ENCODE measurements around the gene QKI.

QKI gene

GRCh38 chr6:163613025-163613424 lies 198.5 kb downstream of the QKI start:
- H3K27ac ChIP-seq = no peak overlapping the region
- H3K36me3 ChIP-seq (ENCODE audit: control insufficient read depth, insufficient read depth, low read length) = no peaks in the 10 kb centered on the region
- no peak overlapping the region for H3K9ac ChIP-seq
- H3K79me2 ChIP-seq = no peaks in the 10 kb centered on the region
- TF ChIP-seq CTCF (IDR thresholded peaks at IDR 0.05) = no peak
- H3K4me3 ChIP-seq (ENCODE audit: low read depth, low read length) = no peak overlapping the region
- no peak overlapping the region for H3K4me2 ChIP-seq (ENCODE audit: low read length)
- H2AFZ ChIP-seq = no peak overlapping the region
- H3K4me1 ChIP-seq = no peaks in the 10 kb centered on the region
- H3K9me3 ChIP-seq (ENCODE audit: control insufficient read depth, low read length) = no peaks in the 10 kb centered on the region
- H3K27me3 ChIP-seq (ENCODE audit: control insufficient read depth, insufficient read depth, low read length) = no peaks in the 10 kb centered on the region

GRCh38 chr6:163613668-163614067 lies 199.2 kb downstream of the QKI start:
- Histone ChIP-seq H3K4me1 (no peaks in the 10 kb centered on the region), H2AFZ (no peak overlapping the region), H3K79me2 (no peaks in the 10 kb centered on the region), H3K36me3 (ENCODE audit: control insufficient read depth, insufficient read depth, low read length) (no peaks in the 10 kb centered on the region), H3K9ac (no peak overlapping the region), H3K9me3 (ENCODE audit: control insufficient read depth, low read length) (no peaks in the 10 kb centered on the region), H3K27ac (no peak overlapping the region), H3K4me2 (ENCODE audit: low read length) (no peak overlapping the region), H3K4me3 (ENCODE audit: low read depth, low read length) (no peak overlapping the region), H3K27me3 (ENCODE audit: control insufficient read depth, insufficient read depth, low read length) (no peaks in the 10 kb centered on the region)
- TF ChIP-seq CTCF (IDR thresholded peaks at IDR 0.05) = no peak

- Histone ChIP-seq H2AFZ (no peak overlapping the region), H3K4me2 (ENCODE audit: low read length) (no peak overlapping the region), H3K4me3 (ENCODE audit: low read depth, low read length) (no peak overlapping the region), H3K27me3 (ENCODE audit: control insufficient read depth, insufficient read depth, low read length) (no peaks in the 10 kb centered on the region), H3K9me3 (ENCODE audit: control insufficient read depth, low read length) (no peaks in the 10 kb centered on the region), H3K4me1 (no peaks in the 10 kb centered on the region), H3K9ac (no peak overlapping the region), H3K27ac (no peak overlapping the region), H3K36me3 (ENCODE audit: control insufficient read depth, insufficient read depth, low read length) (no peaks in the 10 kb centered on the region), H3K79me2 (no peaks in the 10 kb centered on the region)
- no peak for TF ChIP-seq CTCF (IDR thresholded peaks at IDR 0.05)
Measured at GRCh38 chr6:163616452-163616851, 201.9 kb downstream of the QKI start.

GRCh38 chr6:163617549-163617948 lies 203.0 kb downstream of the QKI start:
- Histone ChIP-seq H3K4me2 (ENCODE audit: low read length) (no peak overlapping the region), H3K27me3 (ENCODE audit: control insufficient read depth, insufficient read depth, low read length) (no peaks in the 10 kb centered on the region), H3K9ac (no peak overlapping the region), H3K79me2 (no peaks in the 10 kb centered on the region), H2AFZ (no peak overlapping the region), H3K27ac (no peak overlapping the region), H3K36me3 (ENCODE audit: control insufficient read depth, insufficient read depth, low read length) (no peaks in the 10 kb centered on the region), H3K4me3 (ENCODE audit: low read depth, low read length) (no peak overlapping the region), H3K4me1 (no peaks in the 10 kb centered on the region), H3K9me3 (ENCODE audit: control insufficient read depth, low read length) (no peaks in the 10 kb centered on the region)
- no peak for TF ChIP-seq CTCF (IDR thresholded peaks at IDR 0.05)

GRCh38 chr6:163620101-163620500 lies 205.6 kb downstream of the QKI start:
- H3K4me2 ChIP-seq (ENCODE audit: low read length) = no peak overlapping the region
- H3K27me3 ChIP-seq (ENCODE audit: control insufficient read depth, insufficient read depth, low read length) = no peaks in the 10 kb centered on the region
- no peaks in the 10 kb centered on the region for H3K36me3 ChIP-seq (ENCODE audit: control insufficient read depth, insufficient read depth, low read length)
- no peaks in the 10 kb centered on the region for H3K4me1 ChIP-seq
- no peak for TF ChIP-seq CTCF (IDR thresholded peaks at IDR 0.05)
- no peak overlapping the region for H3K4me3 ChIP-seq (ENCODE audit: low read depth, low read length)
- H2AFZ ChIP-seq = no peak overlapping the region
- H3K79me2 ChIP-seq = no peaks in the 10 kb centered on the region
- H3K9me3 ChIP-seq (ENCODE audit: control insufficient read depth, low read length) = no peaks in the 10 kb centered on the region
- no peak overlapping the region for H3K27ac ChIP-seq
- H3K9ac ChIP-seq = no peak overlapping the region

All from parathyroid adenoma (tissue), 2 donors.